ENCODE measurements around the gene PIGT. TPM values are rescaled to one million over a fixed set of nuclear protein-coding genes. Genes with fewer than 3 reads are reported as not detected.

PIGT gene
- total RNA-seq, 4 donors from 2014 or later = 76.4 to 87.3 (median 83.5) TPM

GRCh38 chr20:45400346-45401031 is 15.5 kb upstream of the PIGT start:
- no peak for TF ChIP-seq CTCF (IDR thresholded peaks at IDR 0.05)
- no peak for DNase-seq (ENCODE audit: low spot score)
- ATAC-seq (ENCODE audit: low FRiP score) = no peak

- ATAC-seq (ENCODE audit: low FRiP score) (no peak), DNase-seq (ENCODE audit: low spot score) (no peak)
- TF ChIP-seq CTCF (IDR thresholded peaks at IDR 0.05) = no peak
Observed at GRCh38 chr20:45402946-45403345, 13.0 kb upstream of the PIGT start.

GRCh38 chr20:45404438-45404837 is 11.5 kb upstream of the PIGT start:
- ATAC-seq (ENCODE audit: low FRiP score) (no peak), DNase-seq (ENCODE audit: low spot score) (no peak)
- TF ChIP-seq CTCF (IDR thresholded peaks at IDR 0.05) = no peak

GRCh38 chr20:45405571-45406259 is 10.2 kb upstream of the PIGT start:
- TF ChIP-seq CTCF (IDR thresholded peaks at IDR 0.05) = no peak
- DNase-seq (ENCODE audit: low spot score) (no peak), ATAC-seq (ENCODE audit: low FRiP score) (peak; percentile 31)

GRCh38 chr20:45406260-45407066 is 9.5 kb upstream of the PIGT start:
- DNase-seq (ENCODE audit: low spot score) (no peak), ATAC-seq (ENCODE audit: low FRiP score) (peak; percentile 84)
- no peak for TF ChIP-seq CTCF (IDR thresholded peaks at IDR 0.05)

- peak; percentile 74 for ATAC-seq (ENCODE audit: low FRiP score)
- DNase-seq (ENCODE audit: low spot score) = no peak
- TF ChIP-seq CTCF (IDR thresholded peaks at IDR 0.05) = no peak
Observed at GRCh38 chr20:45407067-45407745, 8.7 kb upstream of the PIGT start.
